HG03442 (cell line): Measurements from ENCODE around the gene ARID1A.

Experiments
- ATAC-seq: cut with Tn5 transposase; IDR thresholded peaks from one replicate; pipeline ENCODE4 v1.9.1; 2021; ENCODE audit warnings: mild to moderate bottlenecking, moderate library complexity; ENCODE audit not compliant: unreplicated experiment

ARID1A gene

DNA sequence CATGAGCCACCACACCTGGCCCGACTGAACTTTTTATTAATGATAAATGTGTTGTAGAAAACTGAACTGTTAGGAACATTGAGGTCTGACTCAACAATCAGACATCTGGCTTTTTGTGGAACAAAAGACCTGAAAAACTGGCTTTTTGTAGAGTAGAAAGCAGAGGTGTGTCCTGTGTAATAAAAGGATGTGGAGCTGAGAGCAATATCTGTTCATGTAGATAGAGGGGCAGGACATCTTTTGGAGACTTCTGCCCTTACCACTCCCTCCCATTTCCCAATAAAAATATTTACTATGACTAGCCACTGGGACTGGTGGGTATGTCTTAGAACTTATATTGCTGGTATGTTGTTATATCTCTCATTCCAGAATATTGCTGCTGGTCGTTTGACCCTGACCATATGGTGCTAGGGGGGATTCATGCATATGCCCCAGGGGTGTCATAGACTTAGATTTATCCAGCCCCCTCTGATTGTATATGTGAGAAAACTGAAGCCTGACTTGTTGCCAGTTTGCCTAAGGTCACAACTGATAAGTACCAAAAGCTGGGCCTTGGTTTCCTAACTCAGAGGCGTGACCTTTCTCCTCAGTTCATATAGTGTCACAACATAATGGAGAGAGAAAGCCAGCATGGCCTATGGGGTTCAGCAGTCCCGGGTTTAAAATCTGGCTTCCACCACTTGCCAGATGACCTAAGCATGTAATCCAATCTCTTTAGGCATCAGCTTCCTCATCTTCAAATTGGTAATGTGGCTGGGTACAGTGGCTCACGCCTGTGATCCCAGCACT is 58.5 kb downstream of the ARID1A start:
- ATAC-seq = no peak

DNA sequence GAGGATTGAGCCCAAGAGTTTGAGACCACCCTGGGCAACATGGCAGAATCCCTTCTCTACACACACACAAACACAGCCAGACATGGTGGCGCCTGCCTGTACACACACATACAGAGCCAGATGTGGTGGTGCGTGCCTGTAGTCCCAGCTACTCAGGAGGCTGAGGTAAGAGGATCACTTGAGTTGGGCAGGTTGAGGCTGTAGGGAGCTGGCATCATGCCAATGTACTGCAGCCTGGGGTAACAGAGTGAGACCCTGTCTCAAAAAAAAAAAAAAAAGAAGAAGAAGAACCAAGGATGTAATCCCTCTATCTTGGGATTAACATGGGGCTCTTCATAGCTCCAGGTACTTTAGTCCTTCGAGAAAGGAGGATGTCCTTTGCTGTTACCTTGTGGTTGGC is 62.5 kb downstream of the ARID1A start:
- ATAC-seq = no peak

DNA sequence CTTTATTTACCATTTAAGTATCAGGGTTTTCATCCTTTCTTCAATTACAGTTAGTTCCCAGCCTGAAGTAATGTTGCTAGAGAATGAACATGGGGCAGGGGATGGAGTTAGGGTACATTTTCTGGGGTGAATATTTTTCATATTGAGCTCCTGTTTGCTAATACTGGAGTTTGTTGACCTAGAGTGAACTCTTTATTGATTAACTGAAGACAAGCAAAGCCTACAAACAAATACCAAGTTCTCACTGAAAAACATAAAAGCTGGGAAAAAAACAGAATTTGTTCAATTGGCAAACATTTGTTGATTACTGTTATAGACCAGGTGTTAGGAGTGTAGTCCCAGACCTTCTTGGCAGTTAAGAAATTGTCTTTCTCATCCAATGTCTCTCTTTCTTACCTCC is 63.7 kb downstream of the ARID1A start:
- no peak for ATAC-seq

DNA sequence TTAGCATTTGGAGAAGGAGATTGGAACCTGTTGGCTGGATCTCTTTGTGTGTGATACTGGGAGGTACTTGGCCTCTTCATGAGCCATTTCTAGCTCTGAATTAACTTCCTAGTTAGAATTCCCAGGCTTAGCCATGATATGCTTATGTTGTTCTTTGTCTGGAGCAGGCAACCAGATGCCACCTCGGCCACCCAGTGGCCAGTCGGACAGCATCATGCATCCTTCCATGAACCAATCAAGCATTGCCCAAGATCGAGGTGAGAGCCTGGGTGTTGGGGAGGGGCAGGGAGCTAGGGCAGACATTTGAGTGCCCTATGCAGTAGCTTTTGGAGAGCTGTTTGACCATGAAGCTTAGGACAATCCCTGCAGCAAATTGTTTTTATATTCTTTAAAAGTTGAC is 65.4 kb downstream of the ARID1A start:
- ATAC-seq = no peak

DNA sequence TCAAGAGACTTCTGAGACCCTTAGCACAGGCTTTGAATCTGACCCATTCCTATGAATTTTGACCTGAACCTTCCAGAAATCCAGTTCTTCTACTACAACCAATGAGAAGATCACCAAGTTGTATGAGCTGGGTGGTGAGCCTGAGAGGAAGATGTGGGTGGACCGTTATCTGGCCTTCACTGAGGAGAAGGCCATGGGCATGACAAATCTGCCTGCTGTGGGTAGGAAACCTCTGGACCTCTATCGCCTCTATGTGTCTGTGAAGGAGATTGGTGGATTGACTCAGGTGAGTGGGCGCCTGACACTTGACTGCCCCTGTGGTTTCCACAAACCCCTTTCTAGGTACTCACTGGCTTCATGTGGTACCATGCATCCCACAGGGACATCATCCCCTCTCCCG is 71.9 kb downstream of the ARID1A start:
- ATAC-seq = no peak

DNA sequence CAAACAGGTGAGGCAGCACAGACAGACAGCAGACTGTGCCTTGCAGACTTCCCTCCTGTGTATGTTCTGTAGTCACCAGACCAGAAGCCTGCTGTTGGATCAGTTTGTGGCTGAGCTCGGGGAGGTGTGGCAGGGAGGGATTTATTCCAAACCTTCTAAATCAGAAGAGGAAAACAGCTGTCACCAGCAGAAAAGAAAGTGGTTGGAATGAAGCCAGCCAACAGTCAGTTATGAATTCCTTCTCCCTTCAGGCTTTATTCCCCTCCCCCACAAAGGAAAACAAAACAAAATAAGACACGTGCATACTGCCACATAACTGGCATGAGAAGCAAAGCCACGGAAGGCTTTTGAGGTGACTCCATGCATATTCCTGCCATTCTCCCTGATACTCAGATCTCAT is 72.9 kb downstream of the ARID1A start:
- ATAC-seq = no peak

DNA sequence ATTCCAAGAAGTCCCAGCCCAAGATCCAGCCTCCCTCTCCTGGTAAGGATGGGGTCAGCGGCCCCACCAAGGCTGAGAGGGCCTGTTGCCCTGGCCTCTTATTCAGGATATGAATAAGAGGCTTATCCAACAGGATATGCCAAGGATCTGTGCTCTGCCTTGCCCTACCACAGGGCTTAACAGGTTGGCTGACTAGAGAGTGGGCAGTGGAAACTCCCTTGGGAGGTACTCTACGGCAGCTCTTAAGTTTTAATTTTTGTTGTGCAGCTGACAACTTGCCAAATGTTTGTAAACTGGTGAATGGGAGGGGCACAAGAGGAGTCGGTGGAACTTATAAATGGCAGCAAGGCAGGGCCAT is 75.4 kb downstream of the ARID1A start:
- ATAC-seq = no peak

DNA sequence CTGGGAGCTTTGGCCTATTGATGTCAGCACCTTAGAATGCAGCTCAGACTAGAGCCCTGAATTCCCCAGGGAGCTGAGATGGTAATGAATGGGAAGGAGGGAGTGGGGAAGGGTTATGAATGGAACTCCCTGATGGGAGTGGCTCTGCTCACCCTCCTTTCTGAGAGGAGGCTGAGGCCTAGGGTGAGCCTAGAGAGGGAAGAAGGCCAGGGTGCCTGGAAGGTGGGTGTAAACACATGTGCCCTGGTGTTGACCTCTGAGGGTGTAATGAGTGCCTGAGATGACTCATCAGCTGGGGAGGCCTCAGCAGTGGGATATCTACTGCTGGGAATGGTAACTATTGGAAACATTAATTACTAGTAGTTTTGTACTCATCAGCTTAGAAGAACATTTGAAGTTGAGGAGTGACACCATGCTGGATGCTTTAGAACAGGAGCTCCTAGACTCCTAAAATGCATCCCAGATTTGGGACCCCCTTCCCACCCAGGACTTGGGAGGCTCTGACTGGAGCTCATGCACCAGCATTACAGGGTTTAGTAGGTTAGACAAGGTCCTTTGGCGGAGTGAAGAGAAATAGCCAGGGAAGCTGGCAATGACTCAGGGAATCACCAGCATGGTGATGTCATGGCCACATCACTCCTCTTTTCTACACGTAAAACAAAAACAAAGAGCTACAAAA is 76.0 kb downstream of the ARID1A start:
- ATAC-seq = no peak

DNA sequence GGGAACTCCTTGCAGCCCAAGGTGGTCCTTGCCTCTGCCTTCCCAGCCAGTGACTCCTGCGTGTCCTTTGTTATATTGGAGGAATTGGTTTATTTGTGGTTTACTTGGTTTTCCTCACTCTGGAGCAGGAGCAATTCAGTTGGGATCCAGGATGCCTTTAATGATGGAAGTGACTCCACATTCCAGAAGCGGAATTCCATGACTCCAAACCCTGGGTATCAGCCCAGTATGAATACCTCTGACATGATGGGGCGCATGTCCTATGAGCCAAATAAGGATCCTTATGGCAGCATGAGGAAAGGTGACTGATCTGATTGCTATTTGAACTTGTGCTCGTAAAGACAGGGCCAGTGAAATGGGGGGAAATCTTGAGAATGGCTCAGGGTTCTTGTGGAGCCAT is 76.9 kb downstream of the ARID1A start:
- ATAC-seq = no peak

DNA sequence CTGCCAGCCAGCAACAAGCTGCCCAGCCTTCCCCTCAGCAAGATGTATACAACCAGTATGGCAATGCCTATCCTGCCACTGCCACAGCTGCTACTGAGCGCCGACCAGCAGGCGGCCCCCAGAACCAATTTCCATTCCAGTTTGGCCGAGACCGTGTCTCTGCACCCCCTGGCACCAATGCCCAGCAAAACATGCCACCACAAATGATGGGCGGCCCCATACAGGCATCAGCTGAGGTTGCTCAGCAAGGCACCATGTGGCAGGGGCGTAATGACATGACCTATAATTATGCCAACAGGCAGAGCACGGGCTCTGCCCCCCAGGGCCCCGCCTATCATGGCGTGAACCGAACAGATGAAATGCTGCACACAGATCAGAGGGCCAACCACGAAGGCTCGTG is 78.6 kb downstream of the ARID1A start:
- ATAC-seq = no peak

DNA sequence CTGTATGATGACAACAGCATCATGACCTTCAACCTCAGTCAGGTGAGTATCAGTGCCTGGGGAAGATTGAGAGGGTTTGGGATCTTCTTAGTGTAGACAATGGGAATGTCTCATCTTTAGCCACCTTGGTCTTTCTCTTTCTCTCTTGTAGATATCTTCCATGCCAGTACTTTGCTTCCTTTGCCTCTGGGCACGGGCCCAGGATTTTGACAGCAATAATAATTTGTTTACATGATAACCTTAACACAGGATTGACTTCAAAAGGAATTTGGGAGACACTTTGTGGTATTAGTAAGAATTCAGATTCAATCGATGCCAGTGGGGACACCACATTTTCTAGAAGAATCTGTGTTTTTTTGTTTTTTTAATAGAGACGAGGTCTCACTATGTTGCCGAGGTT is 79.9 kb downstream of the ARID1A start:
- no peak for ATAC-seq

DNA sequence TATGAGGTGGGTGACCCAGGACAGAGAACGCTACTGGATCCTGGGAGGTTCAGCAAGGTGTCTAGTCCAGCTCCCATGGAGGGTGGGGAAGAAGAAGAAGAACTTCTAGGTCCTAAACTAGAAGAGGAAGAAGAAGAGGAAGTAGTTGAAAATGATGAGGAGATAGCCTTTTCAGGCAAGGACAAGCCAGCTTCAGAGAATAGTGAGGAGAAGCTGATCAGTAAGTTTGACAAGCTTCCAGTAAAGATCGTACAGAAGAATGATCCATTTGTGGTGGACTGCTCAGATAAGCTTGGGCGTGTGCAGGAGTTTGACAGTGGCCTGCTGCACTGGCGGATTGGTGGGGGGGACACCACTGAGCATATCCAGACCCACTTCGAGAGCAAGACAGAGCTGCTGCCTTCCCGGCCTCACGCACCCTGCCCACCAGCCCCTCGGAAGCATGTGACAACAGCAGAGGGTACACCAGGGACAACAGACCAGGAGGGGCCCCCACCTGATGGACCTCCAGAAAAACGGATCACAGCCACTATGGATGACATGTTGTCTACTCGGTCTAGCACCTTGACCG is 83.4 kb downstream of the ARID1A start:
- no peak for ATAC-seq

DNA sequence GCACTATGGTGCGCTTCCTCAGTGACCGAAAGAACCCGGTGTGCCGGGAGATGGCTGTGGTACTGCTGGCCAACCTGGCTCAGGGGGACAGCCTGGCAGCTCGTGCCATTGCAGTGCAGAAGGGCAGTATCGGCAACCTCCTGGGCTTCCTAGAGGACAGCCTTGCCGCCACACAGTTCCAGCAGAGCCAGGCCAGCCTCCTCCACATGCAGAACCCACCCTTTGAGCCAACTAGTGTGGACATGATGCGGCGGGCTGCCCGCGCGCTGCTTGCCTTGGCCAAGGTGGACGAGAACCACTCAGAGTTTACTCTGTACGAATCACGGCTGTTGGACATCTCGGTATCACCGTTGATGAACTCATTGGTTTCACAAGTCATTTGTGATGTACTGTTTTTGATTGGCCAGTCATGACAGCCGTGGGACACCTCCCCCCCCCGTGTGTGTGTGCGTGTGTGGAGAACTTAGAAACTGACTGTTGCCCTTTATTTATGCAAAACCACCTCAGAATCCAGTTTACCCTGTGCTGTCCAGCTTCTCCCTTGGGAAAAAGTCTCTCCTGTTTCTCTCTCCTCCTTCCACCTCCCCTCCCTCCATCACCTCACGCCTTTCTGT is 84.6 kb downstream of the ARID1A start:
- no peak for ATAC-seq

DNA sequence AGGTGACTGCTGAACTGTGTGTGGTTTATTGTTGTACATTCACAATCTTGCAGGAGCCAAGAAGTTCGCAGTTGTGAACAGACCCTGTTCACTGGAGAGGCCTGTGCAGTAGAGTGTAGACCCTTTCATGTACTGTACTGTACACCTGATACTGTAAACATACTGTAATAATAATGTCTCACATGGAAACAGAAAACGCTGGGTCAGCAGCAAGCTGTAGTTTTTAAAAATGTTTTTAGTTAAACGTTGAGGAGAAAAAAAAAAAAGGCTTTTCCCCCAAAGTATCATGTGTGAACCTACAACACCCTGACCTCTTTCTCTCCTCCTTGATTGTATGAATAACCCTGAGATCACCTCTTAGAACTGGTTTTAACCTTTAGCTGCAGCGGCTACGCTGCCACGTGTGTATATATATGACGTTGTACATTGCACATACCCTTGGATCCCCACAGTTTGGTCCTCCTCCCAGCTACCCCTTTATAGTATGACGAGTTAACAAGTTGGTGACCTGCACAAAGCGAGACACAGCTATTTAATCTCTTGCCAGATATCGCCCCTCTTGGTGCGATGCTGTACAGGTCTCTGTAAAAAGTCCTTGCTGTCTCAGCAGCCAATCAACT is 85.5 kb downstream of the ARID1A start:
- ATAC-seq = no peak

DNA sequence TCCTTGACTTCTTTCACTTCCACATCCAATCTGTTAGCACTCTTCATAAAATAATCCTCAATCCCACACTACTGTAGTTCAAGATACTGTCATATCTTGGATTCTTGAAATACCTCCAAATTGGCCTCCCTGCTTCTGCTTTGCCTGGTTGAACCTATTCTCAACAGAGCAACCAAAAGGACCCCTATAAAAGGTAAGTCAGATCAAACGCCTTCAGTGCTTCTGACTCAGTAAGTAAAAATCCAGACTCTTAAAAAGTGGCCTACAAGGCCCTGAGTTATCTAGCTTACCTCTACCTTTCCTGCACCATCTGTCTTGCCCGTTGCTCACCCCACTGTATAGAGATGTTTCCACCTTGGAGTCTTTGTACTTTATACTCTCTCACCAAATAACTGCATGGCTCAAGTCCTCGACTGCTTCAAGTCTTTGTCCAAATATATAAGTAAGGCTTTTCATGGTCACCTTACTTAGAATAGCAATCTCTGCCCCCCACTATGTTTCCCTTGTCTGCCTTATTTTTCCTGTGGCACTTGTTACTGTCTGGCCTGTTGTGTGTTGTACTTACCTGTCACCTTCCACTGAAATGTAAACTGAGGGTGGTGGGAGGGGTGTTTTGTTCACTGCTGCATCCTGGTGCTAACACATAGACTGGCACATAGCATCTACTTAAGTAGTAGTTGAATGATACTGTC is 86.9 kb downstream of the ARID1A start:
- no peak for ATAC-seq

DNA sequence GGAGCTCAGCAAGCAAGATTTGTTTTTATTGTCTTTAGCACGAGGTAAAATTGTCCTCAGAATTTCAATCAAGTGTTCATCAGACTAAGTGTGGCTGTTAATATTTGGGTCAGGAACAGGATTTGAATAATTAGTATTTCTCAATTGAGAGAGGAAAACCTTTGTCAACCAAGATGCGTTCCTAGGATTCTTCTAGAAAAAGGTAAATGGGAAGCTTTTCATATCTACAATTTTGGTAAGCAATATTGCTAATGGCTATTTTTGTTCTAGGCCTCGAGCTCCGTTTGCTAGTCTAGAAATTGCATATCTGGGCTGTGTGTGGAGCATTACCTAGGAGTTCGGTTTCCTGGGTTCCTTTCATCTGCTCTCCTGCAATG is 87.8 kb downstream of the ARID1A start:
- ATAC-seq = no peak

DNA sequence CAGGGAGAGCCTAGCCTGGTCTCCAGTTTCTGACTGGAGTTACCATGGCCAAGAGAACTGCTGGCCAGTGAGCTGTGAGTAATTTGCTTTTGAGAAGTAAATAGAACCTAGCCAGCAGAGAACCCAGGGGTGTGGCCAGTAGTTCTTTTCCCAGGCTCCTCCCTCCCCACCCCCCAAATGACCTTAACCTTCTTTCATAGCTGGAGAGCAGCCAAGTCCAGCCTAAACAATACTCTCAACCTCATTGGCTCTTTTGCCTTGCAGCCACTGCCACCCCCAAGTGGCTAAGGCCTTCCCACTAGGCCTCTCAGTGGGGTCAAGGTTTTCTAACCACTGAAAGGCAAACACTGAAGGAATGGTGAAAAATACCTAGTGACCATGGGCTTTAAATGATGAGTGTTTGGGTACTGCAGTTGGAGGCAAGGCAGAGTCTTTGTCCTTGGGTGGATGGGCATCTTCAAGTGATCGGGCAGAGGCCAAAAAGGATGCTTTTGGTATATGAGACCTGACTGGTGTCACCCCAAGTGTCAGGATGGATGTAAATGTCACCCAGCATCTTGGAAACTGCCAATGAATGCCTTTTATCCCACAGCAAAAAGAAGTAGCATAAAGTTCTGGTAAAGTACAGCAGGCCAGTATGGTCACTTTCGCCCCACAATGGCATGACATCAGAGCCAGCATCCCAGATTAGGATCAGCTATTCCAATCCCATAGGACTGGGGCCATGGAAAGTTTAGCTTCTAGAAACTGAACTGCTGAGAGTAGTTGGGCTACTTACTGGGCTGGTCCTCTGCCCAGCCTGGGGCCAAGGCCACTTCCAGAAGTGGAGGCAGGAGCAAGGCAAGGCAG is 88.4 kb downstream of the ARID1A start:
- ATAC-seq = no peak

DNA sequence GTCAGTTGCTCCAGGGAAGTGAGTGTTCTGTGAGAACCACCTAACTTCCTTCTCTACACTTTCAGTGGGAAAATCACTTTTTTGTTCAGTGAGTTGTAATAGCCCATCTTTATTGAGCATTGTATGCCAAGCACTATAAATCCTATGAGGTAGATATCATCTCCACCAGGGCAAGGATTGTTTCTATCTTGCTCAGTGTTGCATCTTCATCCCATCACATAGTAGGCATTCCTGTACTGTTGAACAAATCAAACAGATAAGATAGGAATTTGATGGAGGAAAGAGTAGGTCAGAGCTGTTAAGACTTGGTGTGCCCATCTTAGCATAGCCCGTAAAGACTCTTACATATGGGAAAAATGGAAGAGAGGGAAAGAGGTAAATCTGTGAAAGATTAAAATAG is 89.1 kb downstream of the ARID1A start:
- no peak for ATAC-seq

DNA sequence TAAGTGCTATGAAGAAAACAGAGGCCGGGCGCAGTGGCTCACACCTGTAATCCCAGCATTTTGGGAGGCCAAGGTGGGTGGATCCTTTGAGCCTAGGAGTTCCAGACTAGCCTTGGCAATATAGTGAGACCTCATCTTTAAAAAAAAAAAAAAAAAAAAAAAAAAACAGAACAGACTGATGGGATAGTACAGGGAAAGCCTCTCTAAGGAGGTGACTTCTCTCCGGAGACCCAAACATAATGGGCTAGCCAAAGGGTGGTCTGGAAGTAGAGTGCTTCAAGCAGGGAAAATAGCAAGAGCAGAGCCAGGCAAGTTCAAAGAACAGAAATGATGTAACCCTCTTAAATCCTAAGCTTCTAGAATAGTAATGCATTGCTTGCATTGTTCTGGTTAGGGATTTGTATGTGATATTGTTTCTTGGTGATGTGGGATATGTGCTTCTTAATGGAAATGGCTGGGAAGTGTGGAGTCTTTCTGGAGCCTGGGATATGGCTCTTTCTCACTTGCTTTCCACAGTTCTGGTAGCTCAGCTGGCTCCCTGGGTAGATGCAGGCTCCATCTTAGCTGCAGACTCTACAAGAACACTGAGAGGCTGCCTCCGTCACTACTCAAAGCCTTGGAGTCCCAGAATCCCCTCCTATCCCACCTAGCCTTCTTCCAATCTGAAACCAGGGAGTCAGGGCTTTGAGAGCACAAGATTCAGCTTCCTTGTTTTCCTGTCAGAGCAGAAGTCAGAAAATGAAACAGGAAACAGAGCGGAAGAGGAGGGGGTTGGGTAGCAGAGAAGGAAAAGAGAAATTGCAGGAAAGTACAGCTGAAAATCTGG is 90.0 kb downstream of the ARID1A start:
- ATAC-seq = no peak
